Nephron (organoid): ENCODE results near the gene TMA7B.

Experiments used
- H3K27ac Mint-ChIP-seq, 3 experiments: 2 replicates each; pipeline ENCODE4 v1.8.0; 2020; ENCODE audit warnings: mixed read lengths in 3 of 3, mild to moderate bottlenecking in 2 of 3, moderate library complexity in 1 of 3
- H3K27me3 Mint-ChIP-seq: 2 replicates; pipeline ENCODE4 v1.8.0; 2021; ENCODE audit warnings: low read depth, mild to moderate bottlenecking, moderate library complexity, mixed read lengths
- H3K36me3 Mint-ChIP-seq: 2 replicates; pipeline ENCODE4 v1.8.0; 2020; ENCODE audit warnings: low read depth, mixed read lengths
- H3K4me1 Mint-ChIP-seq: 2 replicates; pipeline ENCODE4 v1.8.0; 2020; ENCODE audit warnings: mixed read lengths
- H3K4me3 Mint-ChIP-seq, 3 experiments: 2 replicates each; pipeline ENCODE4 v1.8.0; 2020; ENCODE audit warnings: mild to moderate bottlenecking in 3 of 3, mixed read lengths in 3 of 3, moderate library complexity in 2 of 3
- H3K9me3 Mint-ChIP-seq: 2 replicates; pipeline ENCODE4 v1.8.0; 2020; ENCODE audit warnings: mixed read lengths
- TF ChIP-seq, protein P1 (sequence below), 3 experiments: fragments of 200-600 bp; sonication (generic); IDR thresholded peaks; one replicate each; pipeline ENCODE4 v1.5.0; 2021; ENCODE audit warnings: antibody characterized with exemption in 3 of 3; ENCODE audit not compliant: unreplicated experiment in 3 of 3

The TMA7B gene

DNA sequence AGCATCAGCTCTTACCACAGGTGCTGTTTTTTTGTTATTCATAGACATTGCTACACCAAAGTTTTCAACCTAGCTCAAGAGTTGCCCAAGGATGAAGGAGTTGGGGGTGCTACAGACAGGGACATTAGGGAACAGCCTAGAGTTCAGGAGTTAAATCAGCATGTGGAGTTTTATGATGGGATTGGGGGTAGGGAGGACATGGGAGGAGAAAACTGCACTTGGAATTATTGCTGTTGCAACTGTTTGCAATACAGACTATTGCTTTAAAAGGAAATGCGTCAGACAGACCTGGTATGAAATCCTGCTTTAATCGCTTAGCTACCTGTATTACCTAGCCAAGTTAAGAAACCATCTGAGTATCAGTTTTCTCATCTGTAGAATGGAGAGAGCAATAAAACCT is 6.3 kb downstream of the TMA7B start:
- Mint-ChIP-seq H3K27me3 (peaks cover 36% of the 10 kb centered on the region), H3K36me3 (no peaks in the 10 kb centered on the region), H3K4me3 (no peak overlapping the region), H3K9me3 (no peaks in the 10 kb centered on the region), H3K27ac (no peak overlapping the region), H3K4me1 (peaks cover 6% of the 10 kb centered on the region)
- TF ChIP-seq, protein P1, sequence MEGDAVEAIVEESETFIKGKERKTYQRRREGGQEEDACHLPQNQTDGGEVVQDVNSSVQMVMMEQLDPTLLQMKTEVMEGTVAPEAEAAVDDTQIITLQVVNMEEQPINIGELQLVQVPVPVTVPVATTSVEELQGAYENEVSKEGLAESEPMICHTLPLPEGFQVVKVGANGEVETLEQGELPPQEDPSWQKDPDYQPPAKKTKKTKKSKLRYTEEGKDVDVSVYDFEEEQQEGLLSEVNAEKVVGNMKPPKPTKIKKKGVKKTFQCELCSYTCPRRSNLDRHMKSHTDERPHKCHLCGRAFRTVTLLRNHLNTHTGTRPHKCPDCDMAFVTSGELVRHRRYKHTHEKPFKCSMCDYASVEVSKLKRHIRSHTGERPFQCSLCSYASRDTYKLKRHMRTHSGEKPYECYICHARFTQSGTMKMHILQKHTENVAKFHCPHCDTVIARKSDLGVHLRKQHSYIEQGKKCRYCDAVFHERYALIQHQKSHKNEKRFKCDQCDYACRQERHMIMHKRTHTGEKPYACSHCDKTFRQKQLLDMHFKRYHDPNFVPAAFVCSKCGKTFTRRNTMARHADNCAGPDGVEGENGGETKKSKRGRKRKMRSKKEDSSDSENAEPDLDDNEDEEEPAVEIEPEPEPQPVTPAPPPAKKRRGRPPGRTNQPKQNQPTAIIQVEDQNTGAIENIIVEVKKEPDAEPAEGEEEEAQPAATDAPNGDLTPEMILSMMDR (IDR thresholded peaks at IDR 0.05; ENCODE audit: unreplicated experiment in 3 of 3): no peak

DNA sequence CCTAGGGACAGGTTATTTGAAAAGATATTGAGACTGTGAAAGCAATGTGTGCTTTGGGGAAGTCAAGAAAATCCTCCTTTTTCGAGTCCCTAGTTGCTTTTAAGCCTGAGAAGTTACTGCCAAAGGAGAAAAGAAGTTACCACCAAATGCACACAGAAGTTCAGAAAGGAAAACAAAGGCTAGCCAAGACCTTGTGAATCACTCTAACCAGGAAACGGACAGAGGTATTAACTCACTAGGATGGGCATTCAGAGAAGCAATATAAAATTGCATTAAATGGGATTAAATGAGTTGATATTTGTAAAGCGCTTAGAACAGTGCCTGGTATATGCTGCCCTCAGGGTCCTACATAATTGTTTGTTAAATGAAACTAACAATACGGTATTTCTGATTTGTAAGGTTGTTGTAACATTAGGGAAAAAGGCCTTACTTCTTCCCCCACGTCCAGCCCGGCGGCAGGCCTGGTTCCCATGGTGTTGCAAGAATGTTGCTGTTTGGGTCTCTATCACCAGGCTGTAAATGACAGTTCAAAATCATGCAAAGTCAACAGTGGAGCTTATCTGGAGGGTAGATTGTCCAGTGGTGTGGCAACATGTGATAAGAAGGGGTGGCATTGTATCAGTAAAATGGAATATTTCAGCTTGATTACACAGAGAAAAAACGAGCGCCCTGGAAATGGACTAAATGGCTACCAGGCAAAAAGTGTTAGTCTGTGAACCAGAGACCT is 7.1 kb downstream of the TMA7B start:
- Mint-ChIP-seq H3K27me3 (peaks cover 43% of the 10 kb centered on the region), H3K4me3 (no peak overlapping the region), H3K9me3 (no peaks in the 10 kb centered on the region), H3K4me1 (peaks cover 6% of the 10 kb centered on the region), H3K27ac (no peak overlapping the region), H3K36me3 (no peaks in the 10 kb centered on the region)
- TF ChIP-seq, protein P1 (IDR thresholded peaks at IDR 0.05; ENCODE audit: unreplicated experiment in 3 of 3): no peak

DNA sequence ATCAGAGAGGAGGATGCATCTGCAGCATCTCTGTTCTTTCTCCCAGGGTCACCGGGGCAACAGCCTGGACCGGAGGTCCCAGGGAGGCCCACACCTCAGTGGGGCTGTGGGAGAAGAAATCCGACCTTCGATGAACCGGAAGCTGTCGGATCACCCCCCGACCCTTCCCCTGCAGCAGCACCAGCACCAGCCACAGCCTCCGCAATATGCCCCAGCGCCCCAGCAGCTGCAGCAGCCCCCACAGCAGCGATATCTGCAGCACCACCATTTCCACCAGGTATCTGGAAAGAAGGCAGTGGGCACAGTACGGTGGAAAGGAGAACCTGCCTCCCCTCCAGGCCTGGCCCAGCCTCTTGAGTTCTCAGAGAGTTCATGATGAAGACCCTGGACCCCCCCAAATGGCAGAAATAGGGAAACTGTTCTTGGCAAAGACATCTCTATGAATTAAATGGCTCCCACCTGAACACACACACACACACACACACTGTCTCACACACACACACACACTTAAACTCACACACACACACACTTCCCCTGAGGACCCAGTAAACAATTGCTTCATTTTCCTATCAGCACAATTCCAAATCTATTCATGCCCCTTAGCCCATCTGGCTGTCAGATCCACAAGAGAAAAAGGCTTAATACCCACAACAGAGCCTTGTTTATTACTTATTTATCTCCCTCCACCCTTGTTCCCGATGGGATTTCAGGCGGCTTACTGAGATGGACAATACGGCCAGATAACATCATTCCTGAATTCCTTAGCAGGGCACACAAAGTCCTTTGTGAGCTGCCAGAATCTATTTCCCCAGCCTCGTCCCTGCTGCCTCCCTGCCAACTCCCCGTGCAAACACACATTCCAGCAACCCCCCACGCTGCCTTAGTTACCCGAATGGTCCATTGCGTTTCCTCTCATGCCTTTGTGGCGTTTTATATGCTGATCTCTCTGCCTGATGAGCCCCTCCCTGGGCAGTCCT is 8.1 kb downstream of the TMA7B start:
- no peak overlapping the region for H3K4me3 Mint-ChIP-seq
- H3K36me3 Mint-ChIP-seq: no peaks in the 10 kb centered on the region
- TF ChIP-seq, protein P1 (IDR thresholded peaks at IDR 0.05; ENCODE audit: unreplicated experiment in 3 of 3): no peak
- H3K27me3 Mint-ChIP-seq: peaks cover 53% of the 10 kb centered on the region
- peaks cover 6% of the 10 kb centered on the region for H3K4me1 Mint-ChIP-seq
- no peaks in the 10 kb centered on the region for H3K9me3 Mint-ChIP-seq
- no peak overlapping the region for H3K27ac Mint-ChIP-seq

DNA sequence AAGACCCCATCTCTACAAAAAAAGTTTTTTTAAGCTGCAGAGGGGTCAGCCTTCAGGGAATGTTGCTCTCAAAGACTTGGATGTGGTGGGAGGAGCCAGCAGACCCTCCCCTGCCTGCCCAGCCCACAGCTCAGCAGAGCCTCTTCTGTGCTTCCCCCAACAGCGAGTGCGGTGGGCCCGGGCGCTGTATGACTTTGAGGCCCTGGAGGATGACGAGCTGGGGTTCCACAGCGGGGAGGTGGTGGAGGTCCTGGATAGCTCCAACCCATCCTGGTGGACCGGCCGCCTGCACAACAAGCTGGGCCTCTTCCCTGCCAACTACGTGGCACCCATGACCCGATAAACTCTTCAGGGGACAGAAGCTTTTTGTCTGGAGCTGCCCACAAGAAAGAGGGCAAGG is 10.5 kb downstream of the TMA7B start:
- H3K9me3 Mint-ChIP-seq: no peaks in the 10 kb centered on the region
- H3K4me3 Mint-ChIP-seq: no peak overlapping the region
- TF ChIP-seq, protein P1 (IDR thresholded peaks at IDR 0.05; ENCODE audit: unreplicated experiment in 3 of 3): no peak

DNA sequence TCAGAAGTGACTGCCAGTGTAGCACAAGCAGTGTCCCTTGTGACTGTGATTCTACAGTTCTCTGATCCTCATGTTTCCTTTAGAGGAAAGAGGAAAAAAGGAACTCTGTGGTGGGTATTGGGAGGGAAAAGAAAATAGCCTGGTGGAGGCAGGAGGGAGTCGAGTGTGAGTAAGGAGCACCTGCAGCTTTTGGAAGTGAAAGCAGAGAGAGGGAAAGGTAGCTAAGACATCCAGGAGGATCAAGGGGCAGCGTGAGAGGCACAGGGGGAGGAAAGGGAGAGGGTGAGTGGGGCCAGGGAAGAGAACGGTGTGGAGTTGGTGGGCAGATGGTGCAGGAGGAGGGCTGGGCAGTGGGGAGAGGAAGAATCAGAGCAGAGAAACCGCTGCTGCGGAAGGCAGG is 12.4 kb downstream of the TMA7B start:
- Mint-ChIP-seq H3K4me3 (no peak overlapping the region), H3K4me1 (peaks cover 6% of the 10 kb centered on the region), H3K27ac (no peak overlapping the region), H3K27me3 (peaks cover 59% of the 10 kb centered on the region), H3K36me3 (no peaks in the 10 kb centered on the region), H3K9me3 (no peaks in the 10 kb centered on the region)
- TF ChIP-seq, protein P1 (IDR thresholded peaks at IDR 0.05; ENCODE audit: unreplicated experiment in 3 of 3): no peak

More for the DNA sequence above, 10.5 kb downstream of the TMA7B start:
- H3K4me1 Mint-ChIP-seq: peaks cover 6% of the 10 kb centered on the region
- no peak overlapping the region for H3K27ac Mint-ChIP-seq
- H3K36me3 Mint-ChIP-seq: no peaks in the 10 kb centered on the region
- peaks cover 51% of the 10 kb centered on the region for H3K27me3 Mint-ChIP-seq
